Measurements from ENCODE around the gene SNX4.

GRCh38 chr3:125525153-125525552 lies 5.2 kb upstream of the SNX4 start:
- TF ChIP-seq ZFP30 (CRISPR knock-in tag; IDR thresholded peaks at IDR 0.05): no peak
- TF ChIP-seq PPARA (CRISPR knock-in tag; IDR thresholded peaks at IDR 0.05; ENCODE audit: borderline replicate concordance): no peak
- no peak for TF ChIP-seq GLIS3 (CRISPR knock-in tag; IDR thresholded peaks at IDR 0.05)
- no peak for TF ChIP-seq ARNTL (CRISPR knock-in tag; IDR thresholded peaks at IDR 0.05; ENCODE audit: borderline replicate concordance, low read depth)
- no peak for TF ChIP-seq ZNF8 (CRISPR knock-in tag; IDR thresholded peaks at IDR 0.05)
- TF ChIP-seq ZC3H10 (CRISPR knock-in tag; IDR thresholded peaks at IDR 0.05): no peak
- no peak for TF ChIP-seq PATZ1 (CRISPR knock-in tag; IDR thresholded peaks at IDR 0.05; ENCODE audit: borderline replicate concordance)
- no peak for TF ChIP-seq BACH2 (CRISPR knock-in tag; IDR thresholded peaks at IDR 0.05; ENCODE audit: borderline replicate concordance)
- no peak for TF ChIP-seq ESRRG (CRISPR knock-in tag; IDR thresholded peaks at IDR 0.05)
- TF ChIP-seq POU6F1 (CRISPR knock-in tag; IDR thresholded peaks at IDR 0.05; ENCODE audit: borderline replicate concordance, low read depth): no peak
- TF ChIP-seq RARB (CRISPR knock-in tag; IDR thresholded peaks at IDR 0.05): no peak
- TF ChIP-seq OSR1 (CRISPR knock-in tag; IDR thresholded peaks at IDR 0.05): no peak
- TF ChIP-seq CSRNP3 (CRISPR knock-in tag; IDR thresholded peaks at IDR 0.05): no peak
- no peak for TF ChIP-seq CREB5 (CRISPR knock-in tag; IDR thresholded peaks at IDR 0.05; ENCODE audit: low read depth)
